ENCODE data around the gene VPS51. TPM values are rescaled to one million over a fixed set of nuclear protein-coding genes. Genes with fewer than 3 reads are reported as not detected.
A peak's percentile ranks its signal among the peaks of the same experiment; 100 is the strongest.

The VPS51 gene
- total RNA-seq, 2 experiments from 2014 or later, result 94.3 to 123 TPM

- intact Hi-C loops (cut with DNase I, micrococcal nuclease), result no loop called here
- peaks cover 18% of the 10 kb centered on the region for H3K36me3 Mint-ChIP-seq (ENCODE audit: low read depth)
- H3K4me1 Mint-ChIP-seq, result peaks cover 24% of the 10 kb centered on the region
- H3K4me3 Mint-ChIP-seq, result no peak overlapping the region
- ATAC-seq (no peak), DNase-seq (no peak)
- H3K9me3 Mint-ChIP-seq (ENCODE audit: low read depth), result no peaks in the 10 kb centered on the region
- ChIA-PET POLR2A (interaction anchor here (1.3 kb wide), 1 partner anchor 9 kb away, joined by 5 read pairs; the partner anchor contains the start of genes FAU and MRPL49), CTCF (interaction anchor here (1.0 kb wide), 1 partner anchor 9 kb away, joined by 3 read pairs; the partner anchor contains the start of genes FAU and MRPL49)
- no peak overlapping the region for H3K27ac Mint-ChIP-seq
- no peaks in the 10 kb centered on the region for H3K27me3 Mint-ChIP-seq
Measured at GRCh38 chr11:65131417-65131776, 35.4 kb downstream of the VPS51 start.

- no peaks in the 10 kb centered on the region for H3K9me3 Mint-ChIP-seq (ENCODE audit: low read depth)
- H3K36me3 Mint-ChIP-seq (ENCODE audit: low read depth), result peaks cover 14% of the 10 kb centered on the region
- intact Hi-C loops (cut with DNase I, micrococcal nuclease), result no loop called here
- ATAC-seq (no peak), DNase-seq (no peak)
- no peak overlapping the region for H3K27ac Mint-ChIP-seq
- H3K4me1 Mint-ChIP-seq, result peaks cover 27% of the 10 kb centered on the region
- no peaks in the 10 kb centered on the region for H3K27me3 Mint-ChIP-seq
- H3K4me3 Mint-ChIP-seq, result no peak overlapping the region
- POLR2A ChIA-PET, result interaction anchor here (1.3 kb wide), 1 partner anchor 10 kb away, joined by 5 read pairs; the partner anchor contains the start of genes FAU and MRPL49
- CTCF ChIA-PET, result interaction anchor here (0.5 to 1.0 kb wide), 3 partner anchors 10 to 440 kb away, joined by 3 to 4 read pairs (median 4); partner anchors contain the start of genes FAU and MRPL49
Measured at GRCh38 chr11:65131895-65132237, 35.9 kb downstream of the VPS51 start.

GRCh38 chr11:65132238-65132987 lies 36.4 kb downstream of the VPS51 start:
- no peak for ATAC-seq
- POLR2A ChIA-PET, result interaction anchor here (1.3 to 3.2 kb wide), 2 partner anchors 10 to 130 kb away, joined by 5 to 14 read pairs; partner anchors contain the start of genes FAU, MRPL49 and POLA2
- H3K27me3 Mint-ChIP-seq, result no peaks in the 10 kb centered on the region
- CTCF ChIA-PET, result interaction anchor here (0.5 to 1.0 kb wide), 3 partner anchors 10 to 439 kb away, joined by 3 to 4 read pairs (median 4); partner anchors contain the start of genes FAU and MRPL49
- intact Hi-C loops (cut with DNase I, micrococcal nuclease), result no loop called here
- peaks cover 12% of the 10 kb centered on the region for H3K36me3 Mint-ChIP-seq (ENCODE audit: low read depth)
- peak overlapping the region; percentile 97 for H3K4me3 Mint-ChIP-seq
- no peak for DNase-seq
- H3K27ac Mint-ChIP-seq, result peak overlapping the region; percentile 97
- peaks cover 27% of the 10 kb centered on the region for H3K4me1 Mint-ChIP-seq
- no peaks in the 10 kb centered on the region for H3K9me3 Mint-ChIP-seq (ENCODE audit: low read depth)

GRCh38 chr11:65132988-65133700 lies 37.1 kb downstream of the VPS51 start:
- intact Hi-C loops (cut with DNase I, micrococcal nuclease), result no loop called here
- POLR2A ChIA-PET, result interaction anchor here (0.6 to 3.2 kb wide), 3 partner anchors 11 to 364 kb away, joined by 3 to 14 read pairs (median 5); partner anchors contain the start of genes FAU, MRPL49 and POLA2
- peaks cover 12% of the 10 kb centered on the region for H3K36me3 Mint-ChIP-seq (ENCODE audit: low read depth)

DNA sequence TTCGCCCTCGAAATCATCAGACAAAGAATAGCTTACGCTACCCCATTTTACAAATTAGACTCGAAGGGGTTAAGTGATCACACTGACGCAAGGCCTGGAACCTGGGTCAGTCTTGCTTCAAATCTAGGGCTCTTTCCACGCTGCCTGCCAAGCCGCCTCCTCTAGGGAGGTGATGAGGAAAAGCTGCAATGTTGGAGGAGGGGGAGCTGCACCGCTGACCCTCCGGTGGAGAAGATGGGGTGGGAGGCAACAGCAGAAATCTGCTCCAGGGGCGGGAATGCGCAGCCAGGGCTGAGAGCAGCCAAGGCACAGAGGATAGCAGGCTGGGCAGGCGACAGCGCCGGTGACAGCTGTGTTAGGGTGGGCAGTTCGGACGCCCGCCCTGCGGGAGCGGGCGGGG lies 37.7 kb downstream of the VPS51 start:
- intact Hi-C loops (cut with DNase I, micrococcal nuclease), result loop anchor here (1.0 to 2.0 kb wide), 9 partner anchors 11 to 437 kb away; partner anchors contain the start of genes FAU (in 2 of the 2), MRPL49 (in 2 of the 2), VPS51 (in 2 of the 2) and CAPN1 (in 1 of the 2)
- DNase-seq (no peak), ATAC-seq (no peak)
- Mint-ChIP-seq H3K4me1 (peaks cover 27% of the 10 kb centered on the region), H3K9me3 (ENCODE audit: low read depth) (no peaks in the 10 kb centered on the region), H3K36me3 (ENCODE audit: low read depth) (peaks cover 12% of the 10 kb centered on the region), H3K27me3 (no peaks in the 10 kb centered on the region), H3K27ac (peak overlapping the region; percentile 97), H3K4me3 (peak overlapping the region; percentile 97)
- ChIA-PET POLR2A (interaction anchor here (0.6 to 3.2 kb wide), 4 partner anchors 12 to 725 kb away, joined by 3 to 14 read pairs (median 4); partner anchors contain the start of genes FAU, MRPL49 and POLA2), CTCF (interaction anchor here (0.6 to 2.6 kb wide), 5 partner anchors 12 to 185 kb away, joined by 3 to 10 read pairs (median 3); partner anchors contain the start of genes FAU, MRPL49 and ZNHIT2)

More at GRCh38 chr11:65132988-65133700, 37.1 kb downstream of the VPS51 start:
- peaks cover 27% of the 10 kb centered on the region for H3K4me1 Mint-ChIP-seq
- H3K27me3 Mint-ChIP-seq, result no peaks in the 10 kb centered on the region
- peak overlapping the region; percentile 97 for H3K4me3 Mint-ChIP-seq
- no peaks in the 10 kb centered on the region for H3K9me3 Mint-ChIP-seq (ENCODE audit: low read depth)
- ATAC-seq (peak; percentile 23), DNase-seq (peak; percentile 83)
- CTCF ChIA-PET, result interaction anchor here (0.7 to 2.6 kb wide), 2 partner anchors 11 to 16 kb away, joined by 3 to 7 read pairs; partner anchors contain the start of genes FAU, MRPL49 and ZNHIT2
- H3K27ac Mint-ChIP-seq, result peak overlapping the region; percentile 97

DNA sequence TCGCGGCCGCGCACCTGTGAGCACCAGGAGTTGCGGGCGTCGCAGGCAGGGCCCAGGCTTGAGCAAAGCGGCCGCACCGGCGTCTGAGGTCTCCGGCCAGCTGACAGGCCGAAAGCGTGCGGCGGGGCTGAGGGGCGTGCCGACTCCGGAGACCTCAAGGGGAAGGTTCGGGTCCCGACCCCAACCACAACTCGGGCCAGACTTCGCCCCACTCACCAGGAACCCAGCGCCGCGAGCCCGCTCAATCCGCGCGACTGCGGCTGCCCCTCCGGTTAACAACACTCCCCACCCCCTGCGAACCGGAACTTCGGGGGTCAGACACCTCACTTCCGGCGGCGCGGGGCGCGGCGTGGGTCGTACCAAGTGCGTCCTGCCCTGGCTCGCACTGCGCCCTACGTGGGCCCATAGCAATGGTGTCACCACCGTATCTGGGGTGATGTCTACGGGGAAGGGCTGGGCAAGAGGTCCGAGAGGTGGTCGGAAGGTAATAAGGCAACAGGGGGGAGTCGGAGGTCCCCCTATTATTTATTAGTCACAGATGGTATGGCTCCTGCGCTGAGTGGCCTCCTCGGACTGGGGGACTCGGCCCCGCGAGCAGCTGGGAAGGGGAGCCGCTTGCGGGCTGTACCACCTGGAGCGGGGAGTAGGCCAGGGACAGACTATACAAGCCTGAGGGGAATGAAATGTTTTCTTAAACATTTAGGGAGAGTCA lies 38.4 kb downstream of the VPS51 start, which contains the start of gene SYVN1:
Gene SYVN1 (minus strand): TSS at position 280 of the 712 bp plus-strand sequence. CDS start 918 bp downstream, outside the sequence.
- peak within 1 kb of the TSS; percentile 97 for H3K4me3 Mint-ChIP-seq
- H3K36me3 Mint-ChIP-seq (ENCODE audit: low read depth), result peaks cover 12% of the 10 kb centered on the region
- no peaks in the 10 kb centered on the region for H3K9me3 Mint-ChIP-seq (ENCODE audit: low read depth)
- ATAC-seq, result peak; percentile 80
- no peaks in the 10 kb centered on the region for H3K27me3 Mint-ChIP-seq
- intact Hi-C loops (cut with DNase I, micrococcal nuclease), result loop anchor here (1.0 to 2.0 kb wide), 9 partner anchors 12 to 436 kb away; partner anchors contain the start of genes FAU (in 2 of the 2), MRPL49 (in 2 of the 2), VPS51 (in 2 of the 2) and CAPN1 (in 1 of the 2)
- H3K27ac Mint-ChIP-seq, result peak within 1 kb of the TSS; percentile 97
- ChIA-PET POLR2A (interaction anchor here (0.6 to 3.2 kb wide), 10 partner anchors 12 to 744 kb away, joined by 3 to 19 read pairs (median 5); partner anchors contain the start of genes CAPN1, DPF2, FAU and MRPL49), CTCF (interaction anchor here (0.6 to 2.6 kb wide), 17 partner anchors 10 to 529 kb away, joined by 3 to 15 read pairs (median 4); partner anchors contain the start of genes ARL2, CAPN1, FAU and MRPL49)
- DNase-seq, result peak; percentile 95
- peaks cover 27% of the 10 kb centered on the region for H3K4me1 Mint-ChIP-seq

GRCh38 chr11:65134952-65135632 lies 39.1 kb downstream of the VPS51 start:
- CTCF ChIA-PET, result interaction anchor here (0.5 to 2.6 kb wide), 19 partner anchors 9 to 446 kb away, joined by 3 to 15 read pairs (median 4); partner anchors contain the start of genes ARL2, CAPN1, FAU and MRPL49
- no peaks in the 10 kb centered on the region for H3K27me3 Mint-ChIP-seq
- peaks cover 27% of the 10 kb centered on the region for H3K4me1 Mint-ChIP-seq
- peak overlapping the region; percentile 97 for H3K4me3 Mint-ChIP-seq
- H3K9me3 Mint-ChIP-seq (ENCODE audit: low read depth), result no peaks in the 10 kb centered on the region
- intact Hi-C loops (cut with DNase I, micrococcal nuclease), result loop anchor here (1.0 to 2.0 kb wide), 14 partner anchors 13 to 435 kb away; partner anchors contain the start of genes CAPN1 (in 2 of the 2), FAU (in 2 of the 2), MRPL49 (in 2 of the 2) and SAC3D1 (in 2 of the 2)
- POLR2A ChIA-PET, result interaction anchor here (0.6 to 3.2 kb wide), 12 partner anchors 13 to 743 kb away, joined by 3 to 19 read pairs (median 4); partner anchors contain the start of genes CAPN1, DPF2, FAU and MRPL49
- ATAC-seq (peak; percentile 91), DNase-seq (peak; percentile 90)
- H3K36me3 Mint-ChIP-seq (ENCODE audit: low read depth), result peaks cover 12% of the 10 kb centered on the region
- peak overlapping the region; percentile 97 for H3K27ac Mint-ChIP-seq

- peak overlapping the region; percentile 97 for H3K27ac Mint-ChIP-seq
- H3K4me1 Mint-ChIP-seq, result peaks cover 27% of the 10 kb centered on the region
- intact Hi-C loops (cut with DNase I, micrococcal nuclease), result loop anchor here (1.0 to 2.0 kb wide), 7 partner anchors 45 to 357 kb away; partner anchors contain the start of genes CAPN1 (in 2 of the 2), ATG2A (in 1 of the 2), POLA2 (in 1 of the 2) and SAC3D1 (in 1 of the 2)
- peaks cover 12% of the 10 kb centered on the region for H3K36me3 Mint-ChIP-seq (ENCODE audit: low read depth)
- ChIA-PET CTCF (interaction anchor here (0.6 to 2.6 kb wide), 19 partner anchors 8 to 447 kb away, joined by 3 to 15 read pairs (median 4); partner anchors contain the start of genes ARL2, CAPN1, FAU and MRPL49), POLR2A (interaction anchor here (0.6 to 3.2 kb wide), 11 partner anchors 14 to 286 kb away, joined by 3 to 19 read pairs (median 4); partner anchors contain the start of genes CAPN1, DPF2, FAU and MRPL49)
- peak overlapping the region; percentile 97 for H3K4me3 Mint-ChIP-seq
- H3K27me3 Mint-ChIP-seq, result no peaks in the 10 kb centered on the region
- ATAC-seq, result no peak
- no peaks in the 10 kb centered on the region for H3K9me3 Mint-ChIP-seq (ENCODE audit: low read depth)
- no peak for DNase-seq
Measured at GRCh38 chr11:65135633-65136145, 39.7 kb downstream of the VPS51 start.

GRCh38 chr11:65136515-65137096 lies 40.6 kb downstream of the VPS51 start:
- Mint-ChIP-seq H3K4me3 (peak overlapping the region; percentile 97), H3K27ac (peak overlapping the region; percentile 89), H3K36me3 (ENCODE audit: low read depth) (peaks cover 6% of the 10 kb centered on the region), H3K9me3 (ENCODE audit: low read depth) (no peaks in the 10 kb centered on the region), H3K27me3 (no peaks in the 10 kb centered on the region), H3K4me1 (peaks cover 24% of the 10 kb centered on the region)
- ChIA-PET POLR2A (interaction anchor here (0.6 to 2.4 kb wide), 7 partner anchors 15 to 1158 kb away, joined by 3 to 19 read pairs (median 3); partner anchors contain the start of genes FAU, MRPL49, POLA2 and ZNHIT2), CTCF (interaction anchor here (0.6 to 2.5 kb wide), 4 partner anchors 11 to 195 kb away, joined by 3 to 15 read pairs (median 4); partner anchors contain the start of genes FAU and MRPL49)
- ATAC-seq, result no peak
- no peak for DNase-seq
- intact Hi-C loops (cut with DNase I, micrococcal nuclease), result no loop called here

Data from activated CD4-positive, alpha-beta T cell treated with anti-CD3 and anti-CD28 coated beads for 36 hours (primary cell).